WI38 (cell line): Measurements from ENCODE around the gene CCDC197.

ENCODE experiments used
- H3K4me3 ChIP-seq: 2 replicates; pipeline ENCODE4 v1.5.1; 2011; ENCODE audit warnings: low read depth, mild to moderate bottlenecking, control low read depth, low read length
- TF ChIP-seq, protein P1 (sequence below): IDR thresholded peaks from 2 replicates; pipeline ENCODE4 v1.5.1; 2012; ENCODE audit warnings: low read depth, mild to moderate bottlenecking, control low read depth, low read length

The CCDC197 gene

DNA sequence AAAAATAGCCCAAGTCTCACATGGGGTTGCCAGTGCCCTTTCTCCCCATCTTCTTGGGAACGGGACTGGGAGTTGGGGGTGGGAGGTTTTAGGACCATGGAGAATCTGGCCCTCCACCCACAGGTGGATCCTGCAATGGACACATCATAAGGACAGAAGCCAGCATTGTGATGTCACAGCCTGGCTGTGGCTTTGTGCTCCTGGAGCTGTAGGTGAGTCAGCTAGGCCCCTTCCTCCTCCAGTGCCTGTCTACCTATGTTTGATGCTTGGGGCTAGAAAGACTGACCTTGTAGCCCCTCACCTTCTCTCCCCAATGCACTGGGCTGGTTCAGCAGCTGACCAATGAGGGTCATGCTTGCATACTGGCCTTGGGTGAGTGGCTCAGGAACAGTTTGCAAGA, at the start of gene CCDC197:
Gene CCDC197 (plus strand): TSS at position 220 of the 400 bp plus-strand sequence. CDS start 831 bp downstream, outside the sequence.
- TF ChIP-seq, protein P1, sequence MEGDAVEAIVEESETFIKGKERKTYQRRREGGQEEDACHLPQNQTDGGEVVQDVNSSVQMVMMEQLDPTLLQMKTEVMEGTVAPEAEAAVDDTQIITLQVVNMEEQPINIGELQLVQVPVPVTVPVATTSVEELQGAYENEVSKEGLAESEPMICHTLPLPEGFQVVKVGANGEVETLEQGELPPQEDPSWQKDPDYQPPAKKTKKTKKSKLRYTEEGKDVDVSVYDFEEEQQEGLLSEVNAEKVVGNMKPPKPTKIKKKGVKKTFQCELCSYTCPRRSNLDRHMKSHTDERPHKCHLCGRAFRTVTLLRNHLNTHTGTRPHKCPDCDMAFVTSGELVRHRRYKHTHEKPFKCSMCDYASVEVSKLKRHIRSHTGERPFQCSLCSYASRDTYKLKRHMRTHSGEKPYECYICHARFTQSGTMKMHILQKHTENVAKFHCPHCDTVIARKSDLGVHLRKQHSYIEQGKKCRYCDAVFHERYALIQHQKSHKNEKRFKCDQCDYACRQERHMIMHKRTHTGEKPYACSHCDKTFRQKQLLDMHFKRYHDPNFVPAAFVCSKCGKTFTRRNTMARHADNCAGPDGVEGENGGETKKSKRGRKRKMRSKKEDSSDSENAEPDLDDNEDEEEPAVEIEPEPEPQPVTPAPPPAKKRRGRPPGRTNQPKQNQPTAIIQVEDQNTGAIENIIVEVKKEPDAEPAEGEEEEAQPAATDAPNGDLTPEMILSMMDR: no peak
- H3K4me3 ChIP-seq: no peak within 1 kb of the TSS

DNA sequence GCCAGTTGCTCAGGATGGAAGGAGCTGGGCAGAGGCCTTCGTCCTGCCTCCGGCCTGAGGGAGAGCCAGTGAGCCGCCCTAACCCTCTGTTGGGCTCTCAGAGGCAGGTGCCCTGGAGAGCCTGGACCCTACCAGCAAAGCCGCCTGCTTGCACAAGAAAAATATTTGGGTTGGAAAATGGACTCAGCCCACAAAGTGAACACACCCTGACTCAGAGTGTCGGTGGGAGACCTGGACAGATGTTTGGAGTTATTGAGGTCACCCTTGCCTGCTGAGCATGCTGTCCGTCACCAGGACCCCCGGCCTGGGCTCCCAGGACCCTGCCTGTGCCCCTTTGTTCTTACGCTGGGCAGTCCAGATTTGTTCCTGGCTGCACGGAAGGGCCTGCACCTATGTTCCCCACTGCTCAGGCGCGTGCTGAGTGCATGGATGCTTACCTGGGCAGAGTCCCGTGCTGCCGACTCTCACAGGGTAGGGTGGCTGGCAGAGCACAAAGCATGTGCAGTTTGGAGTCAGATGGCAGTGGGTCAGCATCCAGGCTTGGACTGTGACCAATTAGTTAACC, 47.5 kb upstream of the CCDC197 start:
- TF ChIP-seq, protein P1: no peak
- no peak overlapping the region for H3K4me3 ChIP-seq

DNA sequence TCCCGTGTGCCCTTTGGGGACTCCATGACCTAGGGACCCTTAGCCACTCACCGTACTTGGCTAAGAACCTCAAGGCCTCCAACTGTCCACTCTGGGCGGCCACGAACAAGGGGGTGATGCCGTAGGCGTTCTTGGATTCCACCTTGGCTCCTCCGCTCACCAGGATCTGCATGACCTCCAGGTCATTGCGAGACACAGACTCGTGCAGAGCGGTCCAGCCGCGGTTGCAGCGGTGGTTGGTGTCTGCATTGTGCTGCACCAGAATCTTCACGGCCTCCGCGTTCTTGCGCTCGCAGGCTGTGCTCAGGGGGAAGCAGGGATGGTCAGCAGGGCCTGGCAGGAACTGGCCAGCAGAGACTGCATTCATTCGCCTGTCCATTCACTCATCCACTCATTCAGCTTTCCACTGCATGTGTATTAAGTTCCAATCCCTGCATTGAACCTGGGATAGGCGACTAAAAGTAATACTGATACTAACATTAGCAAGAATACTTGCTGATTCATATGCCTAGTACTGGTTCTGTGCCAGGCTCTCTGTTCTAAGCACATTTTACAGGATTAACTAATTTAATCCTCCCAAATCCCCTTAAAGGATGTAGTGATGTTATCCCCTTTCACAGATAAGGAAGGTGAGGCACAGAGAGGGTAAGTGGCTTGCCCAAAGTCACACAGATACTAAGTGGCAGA, 46.0 kb upstream of the CCDC197 start:
- TF ChIP-seq, protein P1: no peak
- no peak overlapping the region for H3K4me3 ChIP-seq

DNA sequence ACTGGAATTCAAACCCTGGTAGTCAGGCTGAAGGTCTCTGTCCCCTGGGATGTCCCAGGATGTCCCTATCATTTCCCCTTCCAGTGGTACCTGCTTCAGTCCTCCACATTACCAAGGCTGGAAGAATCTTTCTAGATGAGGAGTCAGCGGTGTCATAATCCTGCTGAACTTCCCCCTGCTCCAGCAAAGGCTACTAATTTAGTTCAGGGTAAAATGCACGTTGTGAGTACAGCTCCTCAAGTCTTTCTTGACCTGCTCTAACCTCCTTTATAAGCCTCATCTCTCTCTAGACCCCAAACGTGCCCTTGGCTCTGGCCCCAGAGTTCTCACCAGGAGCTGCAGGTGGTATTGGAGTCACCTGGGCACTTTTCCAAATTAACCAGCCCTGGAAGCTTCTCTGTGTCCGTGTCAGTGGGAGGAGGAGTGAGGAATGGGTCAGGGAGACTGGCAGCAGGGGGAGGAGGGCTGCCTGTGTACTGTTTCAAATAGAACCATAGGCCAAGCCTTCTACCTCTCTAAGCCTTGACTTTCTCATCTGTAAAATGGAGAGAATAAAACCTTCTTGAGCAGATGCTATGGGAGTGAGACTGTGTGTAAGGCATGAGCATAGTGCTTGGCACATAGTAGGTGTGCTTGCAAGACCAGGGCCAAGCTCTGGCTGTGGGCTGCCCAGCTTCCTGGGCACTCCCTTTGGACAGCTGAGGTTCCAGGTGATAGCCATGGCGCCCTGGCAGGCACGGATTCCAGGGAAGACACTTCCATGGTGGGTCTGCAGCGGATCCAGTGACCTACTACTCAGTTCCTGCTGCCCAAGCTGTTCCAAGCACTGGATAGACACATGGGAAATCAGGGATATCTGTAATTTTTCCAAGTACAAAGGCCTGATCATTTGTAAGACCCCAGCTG, 45.2 kb upstream of the CCDC197 start:
- TF ChIP-seq, protein P1: no peak
- no peak overlapping the region for H3K4me3 ChIP-seq

DNA sequence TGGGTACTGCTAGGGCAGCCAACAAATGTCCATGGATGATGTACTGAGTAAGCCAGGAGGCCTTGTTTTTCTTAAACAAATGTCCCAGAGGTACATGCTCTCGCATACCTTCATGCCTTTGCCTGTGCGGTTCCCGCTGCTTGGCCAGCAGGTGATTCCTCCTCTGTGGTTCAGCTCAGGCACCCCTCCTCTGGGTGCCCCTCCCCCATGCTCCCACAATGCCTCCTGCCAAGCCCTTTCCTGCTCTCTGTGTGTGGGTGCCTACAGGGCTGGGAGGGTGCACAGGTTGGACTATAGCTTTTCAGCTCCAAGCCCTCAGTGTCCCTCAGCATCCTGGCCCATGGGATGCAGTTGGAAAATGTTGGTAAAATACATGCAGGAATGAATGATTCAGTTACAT, 44.3 kb upstream of the CCDC197 start:
- no peak overlapping the region for H3K4me3 ChIP-seq
- TF ChIP-seq, protein P1: no peak

DNA sequence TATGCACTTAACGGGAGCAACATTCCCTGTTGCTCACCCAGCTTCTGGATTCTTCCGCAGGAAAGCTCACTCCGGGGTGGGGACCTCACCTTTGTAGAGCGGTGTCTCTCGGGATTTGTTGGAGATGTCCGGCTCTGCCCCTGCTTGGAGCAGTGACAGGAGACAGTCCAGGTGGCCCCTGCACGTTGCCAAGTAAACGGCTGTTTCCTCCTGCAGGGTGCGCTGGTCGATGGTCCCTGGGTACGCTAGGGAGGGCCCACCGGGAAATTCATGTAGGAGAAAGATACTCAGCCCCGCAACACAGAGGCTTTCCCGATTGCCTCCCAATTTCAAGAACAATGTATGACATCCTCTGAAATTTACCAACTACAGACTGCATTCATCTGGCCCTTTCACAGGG, 43.8 kb upstream of the CCDC197 start:
- TF ChIP-seq, protein P1: no peak
- no peak overlapping the region for H3K4me3 ChIP-seq
